Measurements from ENCODE around the gene RC3H2. TPM values are rescaled to one million over a fixed set of nuclear protein-coding genes. Genes with fewer than 3 reads are reported as not detected.

The RC3H2 gene
- total RNA-seq, 1 experiment from 2014 or later, result 57.6 TPM

DNA sequence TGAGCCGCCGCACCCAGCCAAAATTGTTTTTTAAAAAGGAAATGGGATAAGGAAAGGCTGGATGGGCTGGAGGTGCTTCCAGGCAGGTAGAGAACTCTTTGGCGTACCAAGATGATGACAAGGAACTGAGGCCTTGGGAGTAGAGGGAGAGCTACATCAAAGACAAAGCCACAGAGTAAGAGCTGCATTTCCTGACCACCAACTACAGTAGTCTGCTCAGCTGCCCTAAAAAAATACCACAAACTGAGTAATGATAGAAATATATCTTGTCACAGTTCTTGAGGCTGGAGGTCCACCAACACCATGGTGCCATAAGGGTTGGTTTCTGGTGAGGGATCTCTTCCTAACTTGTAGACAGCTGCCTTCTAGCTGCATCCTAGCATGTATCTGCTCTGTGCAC, 97.0 kb downstream of the RC3H2 start:
- Histone ChIP-seq H3K4me3 (ENCODE audit: low read depth in 2 of 2, low read length in 2 of 2) (no peak overlapping the region), H3K27me3 (ENCODE audit: control insufficient read depth, insufficient read depth, low read length) (no peaks in the 10 kb centered on the region), H3K36me3 (ENCODE audit: control insufficient read depth, insufficient read depth, low read length) (no peaks in the 10 kb centered on the region), H3K9me3 (ENCODE audit: control insufficient read depth, insufficient read depth, low read depth, low read length) (no peaks in the 10 kb centered on the region), H3K4me1 (ENCODE audit: control insufficient read depth, insufficient read depth, low read length) (no peaks in the 10 kb centered on the region), H3K27ac (ENCODE audit: low read length) (no peak overlapping the region)
- TF ChIP-seq, protein P1, sequence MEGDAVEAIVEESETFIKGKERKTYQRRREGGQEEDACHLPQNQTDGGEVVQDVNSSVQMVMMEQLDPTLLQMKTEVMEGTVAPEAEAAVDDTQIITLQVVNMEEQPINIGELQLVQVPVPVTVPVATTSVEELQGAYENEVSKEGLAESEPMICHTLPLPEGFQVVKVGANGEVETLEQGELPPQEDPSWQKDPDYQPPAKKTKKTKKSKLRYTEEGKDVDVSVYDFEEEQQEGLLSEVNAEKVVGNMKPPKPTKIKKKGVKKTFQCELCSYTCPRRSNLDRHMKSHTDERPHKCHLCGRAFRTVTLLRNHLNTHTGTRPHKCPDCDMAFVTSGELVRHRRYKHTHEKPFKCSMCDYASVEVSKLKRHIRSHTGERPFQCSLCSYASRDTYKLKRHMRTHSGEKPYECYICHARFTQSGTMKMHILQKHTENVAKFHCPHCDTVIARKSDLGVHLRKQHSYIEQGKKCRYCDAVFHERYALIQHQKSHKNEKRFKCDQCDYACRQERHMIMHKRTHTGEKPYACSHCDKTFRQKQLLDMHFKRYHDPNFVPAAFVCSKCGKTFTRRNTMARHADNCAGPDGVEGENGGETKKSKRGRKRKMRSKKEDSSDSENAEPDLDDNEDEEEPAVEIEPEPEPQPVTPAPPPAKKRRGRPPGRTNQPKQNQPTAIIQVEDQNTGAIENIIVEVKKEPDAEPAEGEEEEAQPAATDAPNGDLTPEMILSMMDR (IDR thresholded peaks at IDR 0.05), result no peak
- TF ChIP-seq SIN3A (IDR thresholded peaks at IDR 0.05; ENCODE audit: borderline replicate concordance, insufficient read depth, low read depth, low read length), result no peak
- no peak for TF ChIP-seq TCF7L2 (IDR thresholded peaks at IDR 0.05; ENCODE audit: low read depth, low read length)
- TF ChIP-seq REST (IDR thresholded peaks at IDR 0.05; ENCODE audit: insufficient read depth in 1 of 2, low read depth in 2 of 2, low read length in 1 of 2), result no peak
- TF ChIP-seq POLR2AphosphoS5 (IDR thresholded peaks at IDR 0.05; ENCODE audit: low read depth, low read length), result no peak
- ChIA-PET CTCF (interaction anchor here (0.6 to 1.0 kb wide), 2 partner anchors 310 to 354 kb away, joined by 3 to 5 read pairs; no protein-coding TSS in a partner anchor), POLR2A (no interaction called here)
- BruUV-seq (replicated peaks), result no TSS peak
- intact Hi-C loops (cut with micrococcal nuclease; ENCODE audit: unreplicated experiment), result no loop called here
- in situ Hi-C loops (cut with HindIII; ENCODE audit: low pct_unique_long_range_greater_than_20kb, low sequenced_read_pairs), result no loop called here
- DNase-seq (ENCODE audit: low read depth, low spot score) (no peak), ATAC-seq (no peak)

- Histone ChIP-seq H3K4me3 (ENCODE audit: low read depth in 2 of 2, low read length in 2 of 2) (no peak overlapping the region), H3K27ac (ENCODE audit: low read length) (no peak overlapping the region), H3K4me1 (ENCODE audit: control insufficient read depth, insufficient read depth, low read length) (no peaks in the 10 kb centered on the region), H3K27me3 (ENCODE audit: control insufficient read depth, insufficient read depth, low read length) (no peaks in the 10 kb centered on the region), H3K9me3 (ENCODE audit: control insufficient read depth, insufficient read depth, low read depth, low read length) (no peaks in the 10 kb centered on the region), H3K36me3 (ENCODE audit: control insufficient read depth, insufficient read depth, low read length) (no peaks in the 10 kb centered on the region)
- ChIA-PET POLR2A (no interaction called here), CTCF (no interaction called here)
- no peak for TF ChIP-seq SIN3A (IDR thresholded peaks at IDR 0.05; ENCODE audit: borderline replicate concordance, insufficient read depth, low read depth, low read length)
- no peak for TF ChIP-seq REST (IDR thresholded peaks at IDR 0.05; ENCODE audit: insufficient read depth in 1 of 2, low read depth in 2 of 2, low read length in 1 of 2)
- TF ChIP-seq TCF7L2 (IDR thresholded peaks at IDR 0.05; ENCODE audit: low read depth, low read length), result no peak
- TF ChIP-seq, protein P1 (IDR thresholded peaks at IDR 0.05), result no peak
- no peak for TF ChIP-seq POLR2AphosphoS5 (IDR thresholded peaks at IDR 0.05; ENCODE audit: low read depth, low read length)
- ATAC-seq (no peak), DNase-seq (ENCODE audit: low read depth, low spot score) (no peak)
- no TSS peak for BruUV-seq (replicated peaks)
- in situ Hi-C loops (cut with HindIII; ENCODE audit: low pct_unique_long_range_greater_than_20kb, low sequenced_read_pairs) (no loop called here), intact Hi-C loops (cut with micrococcal nuclease; ENCODE audit: unreplicated experiment) (no loop called here)
Measured at GRCh38 chr9:122807271-122807900, 97.8 kb downstream of the RC3H2 start.

Data from Panc1 (cell line).